ENCODE results near the gene PPME1. TPM values are rescaled to one million over a fixed set of nuclear protein-coding genes. Genes with fewer than 3 reads are reported as not detected.

Gene PPME1
- total RNA-seq, 1 donor: 22.4 TPM

- DNase-seq (ENCODE audit: low read depth): no peak
- H3K4me3 ChIP-seq (ENCODE audit: low read depth, low read length): no peak overlapping the region
- no peak for TF ChIP-seq CTCF (IDR thresholded peaks at IDR 0.05; ENCODE audit: insufficient read depth, low read length)
Measured at GRCh38 chr11:74196781-74197486, 25.8 kb downstream of the PPME1 start.

- no peak overlapping the region for H3K4me3 ChIP-seq (ENCODE audit: low read depth, low read length)
- no peak for TF ChIP-seq CTCF (IDR thresholded peaks at IDR 0.05; ENCODE audit: insufficient read depth, low read length)
- no peak for DNase-seq (ENCODE audit: low read depth)
Measured at GRCh38 chr11:74203966-74204365, 32.9 kb downstream of the PPME1 start.

GRCh38 chr11:74204701-74205100 is 33.6 kb downstream of the PPME1 start:
- DNase-seq (ENCODE audit: low read depth): no peak
- H3K4me3 ChIP-seq (ENCODE audit: low read depth, low read length): no peak overlapping the region
- TF ChIP-seq CTCF (IDR thresholded peaks at IDR 0.05; ENCODE audit: insufficient read depth, low read length): no peak

GRCh38 chr11:74205181-74205580 is 34.1 kb downstream of the PPME1 start:
- H3K4me3 ChIP-seq (ENCODE audit: low read depth, low read length): no peak overlapping the region
- no peak for DNase-seq (ENCODE audit: low read depth)
- no peak for TF ChIP-seq CTCF (IDR thresholded peaks at IDR 0.05; ENCODE audit: insufficient read depth, low read length)

GRCh38 chr11:74206746-74207145 is 35.7 kb downstream of the PPME1 start:
- no peak for DNase-seq (ENCODE audit: low read depth)
- H3K4me3 ChIP-seq (ENCODE audit: low read depth, low read length): no peak overlapping the region
- no peak for TF ChIP-seq CTCF (IDR thresholded peaks at IDR 0.05; ENCODE audit: insufficient read depth, low read length)

GRCh38 chr11:74208507-74208906 is 37.4 kb downstream of the PPME1 start:
- TF ChIP-seq CTCF (IDR thresholded peaks at IDR 0.05; ENCODE audit: insufficient read depth, low read length): no peak
- no peak overlapping the region for H3K4me3 ChIP-seq (ENCODE audit: low read depth, low read length)
- DNase-seq (ENCODE audit: low read depth): no peak

GRCh38 chr11:74212533-74212932 is 41.4 kb downstream of the PPME1 start:
- H3K4me3 ChIP-seq (ENCODE audit: low read depth, low read length): no peak overlapping the region
- no peak for TF ChIP-seq CTCF (IDR thresholded peaks at IDR 0.05; ENCODE audit: insufficient read depth, low read length)
- DNase-seq (ENCODE audit: low read depth): peak; percentile 50
